ENCODE data around the gene INF2.
"Not testable (repeated sequence)": the region's sequence is repeated elsewhere in the genome, so short reads cannot be mapped to it uniquely, and the experiment has no call there.

The INF2 gene

DNA sequence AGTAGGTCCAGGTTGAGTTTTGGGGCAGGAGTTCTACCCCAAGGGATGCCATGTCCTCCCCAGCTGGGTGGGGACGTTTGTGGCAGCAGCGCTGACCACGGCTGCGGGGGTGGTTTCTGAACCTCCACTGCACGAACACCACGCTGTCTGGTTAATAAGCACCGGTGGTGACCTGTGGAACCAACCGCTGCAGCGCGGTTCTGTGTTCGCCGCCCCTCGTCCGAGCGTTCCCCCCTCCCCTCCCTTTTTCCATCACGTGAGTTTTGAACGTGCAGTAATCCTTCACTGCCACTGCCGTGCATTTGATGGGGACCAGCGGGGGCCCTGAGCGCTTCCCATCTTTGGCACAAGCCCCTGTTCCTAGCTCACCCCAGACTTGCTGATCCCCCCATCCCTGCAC lies 28.2 kb downstream of the INF2 start:
- H3K4me3 ChIP-seq (ENCODE audit: low read depth, low read length), result no peak overlapping the region

DNA sequence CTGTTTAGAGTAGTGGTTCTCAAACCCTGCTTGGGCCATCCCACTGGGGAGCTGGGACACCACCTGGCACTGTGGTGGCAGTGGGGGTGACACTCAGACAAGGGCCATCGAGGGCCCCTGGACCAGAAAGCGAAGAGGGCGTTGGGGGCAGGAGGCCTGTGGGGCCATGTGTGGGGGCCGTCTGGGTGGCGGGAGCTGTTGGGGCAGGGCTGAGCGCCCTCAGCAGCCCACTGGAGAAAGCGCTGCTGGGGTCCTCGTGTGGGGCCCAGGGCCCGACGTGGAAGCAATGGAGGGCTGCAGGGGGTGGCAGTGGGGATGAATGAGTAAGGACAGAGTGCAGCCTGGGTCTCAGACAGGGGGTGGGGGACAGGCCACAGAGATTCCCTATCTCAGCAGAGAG lies 28.7 kb downstream of the INF2 start:
- H3K4me3 ChIP-seq (ENCODE audit: low read depth, low read length), result no peak overlapping the region

DNA sequence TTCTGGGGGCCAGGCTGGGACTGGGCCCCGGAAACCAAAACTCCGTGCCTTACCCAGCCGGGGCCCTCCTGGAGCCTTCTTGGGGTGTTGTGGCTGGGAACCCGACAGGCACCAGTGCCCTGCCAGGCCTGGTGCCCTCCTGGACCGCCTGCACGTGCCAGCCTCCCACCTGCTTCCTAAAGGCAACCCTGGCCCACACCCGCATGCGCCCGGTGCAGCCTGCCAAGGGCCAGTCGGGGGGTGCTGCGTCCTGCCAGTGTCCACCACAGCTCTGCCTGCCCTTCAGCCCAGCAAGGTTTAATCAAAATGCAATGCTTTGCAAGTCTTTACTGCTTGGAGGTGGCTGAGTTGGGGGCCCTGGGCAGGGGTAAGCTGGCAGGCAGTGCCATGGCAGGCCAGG lies 29.5 kb downstream of the INF2 start:
- no peak overlapping the region for H3K4me3 ChIP-seq (ENCODE audit: low read depth, low read length)

DNA sequence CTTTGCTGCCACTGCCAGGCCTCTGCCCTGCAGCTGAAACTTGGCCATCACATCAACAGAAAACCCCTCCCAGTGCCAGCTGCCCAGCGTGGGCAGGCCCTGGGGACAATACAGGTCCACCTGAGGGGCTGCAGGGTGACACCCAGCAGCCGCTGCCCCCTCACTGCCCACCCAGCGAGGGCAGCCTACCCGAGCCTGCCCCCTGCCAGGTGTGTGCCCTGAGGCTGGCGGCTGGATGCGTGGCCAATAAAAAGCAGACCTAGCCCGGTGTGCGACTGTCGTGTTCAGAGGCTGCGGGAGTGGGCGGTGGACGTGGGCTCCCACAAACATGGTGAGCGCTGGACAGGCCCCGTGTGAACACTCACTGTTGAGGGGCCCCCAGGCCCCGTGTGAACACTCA lies 29.9 kb downstream of the INF2 start:
- no peak overlapping the region for H3K4me3 ChIP-seq (ENCODE audit: low read depth, low read length)

DNA sequence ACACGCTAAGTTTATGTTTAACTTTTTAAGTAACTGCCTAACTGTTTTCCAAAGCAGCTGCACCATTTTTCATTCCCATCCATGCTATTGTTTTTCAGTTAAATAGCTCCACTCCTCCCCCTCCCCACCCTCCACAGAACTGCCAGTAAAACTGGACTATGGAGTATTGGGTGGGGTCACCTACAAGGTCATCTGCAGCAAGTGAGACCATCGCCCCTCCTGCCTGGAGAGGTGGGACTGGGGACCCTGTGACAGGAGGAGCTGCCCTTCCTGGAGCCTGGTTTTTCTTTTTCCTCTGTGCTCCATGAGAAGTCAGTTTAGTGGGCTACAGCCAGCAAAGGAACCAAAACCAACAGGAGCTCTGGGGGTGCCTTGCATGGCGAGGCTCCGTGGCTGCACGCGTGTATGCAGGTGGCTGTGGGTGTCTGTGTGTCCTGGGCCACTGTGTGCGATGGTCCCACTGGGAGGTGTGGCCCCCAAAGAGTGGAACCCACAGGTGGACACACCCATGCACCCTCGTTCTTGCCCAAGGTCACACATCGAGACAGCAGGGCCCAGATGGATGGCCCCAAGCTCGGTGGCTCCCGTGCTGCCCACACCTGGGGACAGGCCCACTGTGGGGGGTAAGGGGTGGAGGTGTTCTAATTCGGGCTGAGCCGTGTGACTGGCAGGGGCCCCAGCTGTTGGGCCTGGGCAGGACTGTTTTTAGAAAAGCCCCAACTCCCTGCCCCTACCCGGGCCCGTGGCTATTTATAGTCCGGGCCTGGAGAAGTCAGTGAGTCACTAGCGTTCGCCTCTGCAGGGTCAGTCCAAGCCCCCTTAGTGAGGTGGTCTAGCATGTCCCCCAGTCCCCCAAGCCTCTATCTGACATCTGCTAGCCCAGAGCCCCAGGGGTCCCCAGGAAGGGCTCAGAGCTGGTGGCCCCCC lies 32.4 kb downstream of the INF2 start:
- H3K4me3 ChIP-seq (ENCODE audit: low read depth, low read length), result no peak overlapping the region

DNA sequence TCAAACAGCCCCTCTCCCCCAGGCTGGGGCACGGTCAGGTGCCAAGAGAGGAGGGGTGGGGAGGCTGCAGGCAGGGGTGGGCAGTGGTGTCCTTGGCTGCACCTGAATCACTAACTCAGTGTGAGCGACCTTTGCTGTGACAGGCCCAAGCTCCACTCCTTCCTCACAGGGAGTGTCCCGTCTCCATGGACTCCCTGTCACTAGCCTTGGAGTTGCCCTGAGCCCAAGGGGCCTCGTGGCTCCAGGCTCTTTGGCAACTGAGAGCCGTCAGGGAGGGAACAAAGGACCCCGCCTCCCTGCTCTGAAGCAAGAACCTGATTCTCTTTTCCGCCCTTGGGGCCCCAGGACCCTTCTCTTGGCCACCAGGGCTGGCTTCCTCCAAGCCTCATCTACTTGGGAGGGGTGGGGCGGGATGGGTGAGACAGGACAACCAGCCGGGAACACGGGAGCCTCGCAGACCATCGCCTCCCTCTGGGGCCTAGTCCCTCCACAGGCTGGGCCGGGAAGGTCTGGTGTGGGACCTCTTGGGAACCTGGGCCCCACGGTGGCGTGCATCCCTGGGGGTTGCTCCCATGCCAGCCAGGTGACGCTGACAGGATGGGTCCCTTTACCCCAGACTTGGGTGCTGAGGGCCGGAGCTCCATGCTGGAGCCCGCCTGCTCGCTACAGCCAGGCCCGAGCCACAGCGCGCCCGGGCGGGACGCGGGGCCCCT lies 33.7 kb downstream of the INF2 start:
- no peak overlapping the region for H3K4me3 ChIP-seq (ENCODE audit: low read depth, low read length)

DNA sequence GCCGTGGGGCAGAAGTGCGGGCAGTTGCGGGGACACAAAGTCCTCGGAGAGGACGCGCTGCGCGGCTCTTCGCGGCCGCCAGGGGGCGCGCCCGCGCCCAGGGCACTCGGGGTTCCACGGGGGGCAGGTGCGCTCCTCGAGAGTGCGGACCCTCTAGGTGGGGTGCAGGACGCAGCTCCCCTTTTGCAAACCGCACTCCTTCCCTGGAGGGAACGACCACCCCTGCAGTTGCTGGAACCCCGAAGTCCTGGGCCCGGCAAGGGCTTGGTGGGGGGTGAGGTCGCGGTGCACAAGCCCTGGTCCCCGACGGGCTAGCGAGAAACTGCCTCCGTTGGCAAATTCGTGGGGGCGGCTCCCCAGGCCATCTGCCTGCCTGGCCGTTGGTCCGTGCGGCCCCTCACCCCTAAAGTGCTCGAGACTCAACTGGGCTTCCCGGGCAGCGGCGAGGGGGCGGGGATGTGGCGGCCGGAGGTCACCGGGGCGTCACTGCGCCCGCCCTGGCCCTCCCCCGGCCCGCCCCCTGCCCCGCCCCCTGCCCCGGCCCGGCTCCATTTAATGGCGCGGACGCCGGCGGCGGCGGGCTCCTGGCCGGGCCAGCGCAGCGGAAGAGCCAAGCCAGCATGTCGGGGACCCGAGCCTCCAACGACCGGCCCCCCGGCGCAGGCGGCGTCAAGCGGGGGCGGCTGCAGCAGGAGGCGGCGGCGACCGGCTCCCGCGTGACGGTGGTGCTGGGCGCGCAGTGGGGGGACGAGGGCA lies 34.4 kb downstream of the INF2 start, which contains the start of gene ADSS1:
Gene ADSS1 (plus strand): TSS at position 579 of the 756 bp plus-strand sequence. CDS start 42 bp downstream, at position 621.
- H3K4me3 ChIP-seq (ENCODE audit: low read depth, low read length), result peak within 1 kb of the TSS; percentile 58

DNA sequence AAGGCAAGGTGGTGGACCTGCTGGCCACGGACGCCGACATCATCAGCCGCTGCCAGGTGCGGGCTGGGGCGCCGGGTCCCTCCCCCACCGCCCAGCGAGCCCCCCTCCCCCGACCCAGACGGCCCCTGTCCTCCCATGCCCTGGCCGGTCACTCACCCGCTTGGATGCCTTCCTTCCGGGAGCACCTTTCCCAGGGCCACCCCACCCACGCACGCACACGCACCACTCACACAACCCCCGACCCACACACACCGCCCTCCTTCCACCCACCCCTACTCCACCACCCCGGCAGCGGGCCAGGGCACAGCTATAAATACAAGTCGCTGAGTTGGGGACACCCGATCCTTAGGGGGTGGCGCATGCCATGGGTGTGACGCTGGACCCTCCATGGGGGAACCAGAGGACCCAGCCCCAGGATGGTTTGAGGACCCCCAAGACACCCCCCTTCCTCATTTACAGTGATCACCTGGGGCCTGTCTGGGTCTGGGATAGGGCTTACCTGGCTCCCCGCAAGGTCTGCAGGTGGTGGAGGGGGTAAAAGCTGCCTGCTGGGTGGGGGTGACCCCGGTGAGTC lies 35.1 kb downstream of the INF2 start:
- H3K4me3 ChIP-seq (ENCODE audit: low read depth, low read length), result peak overlapping the region; percentile 35

DNA sequence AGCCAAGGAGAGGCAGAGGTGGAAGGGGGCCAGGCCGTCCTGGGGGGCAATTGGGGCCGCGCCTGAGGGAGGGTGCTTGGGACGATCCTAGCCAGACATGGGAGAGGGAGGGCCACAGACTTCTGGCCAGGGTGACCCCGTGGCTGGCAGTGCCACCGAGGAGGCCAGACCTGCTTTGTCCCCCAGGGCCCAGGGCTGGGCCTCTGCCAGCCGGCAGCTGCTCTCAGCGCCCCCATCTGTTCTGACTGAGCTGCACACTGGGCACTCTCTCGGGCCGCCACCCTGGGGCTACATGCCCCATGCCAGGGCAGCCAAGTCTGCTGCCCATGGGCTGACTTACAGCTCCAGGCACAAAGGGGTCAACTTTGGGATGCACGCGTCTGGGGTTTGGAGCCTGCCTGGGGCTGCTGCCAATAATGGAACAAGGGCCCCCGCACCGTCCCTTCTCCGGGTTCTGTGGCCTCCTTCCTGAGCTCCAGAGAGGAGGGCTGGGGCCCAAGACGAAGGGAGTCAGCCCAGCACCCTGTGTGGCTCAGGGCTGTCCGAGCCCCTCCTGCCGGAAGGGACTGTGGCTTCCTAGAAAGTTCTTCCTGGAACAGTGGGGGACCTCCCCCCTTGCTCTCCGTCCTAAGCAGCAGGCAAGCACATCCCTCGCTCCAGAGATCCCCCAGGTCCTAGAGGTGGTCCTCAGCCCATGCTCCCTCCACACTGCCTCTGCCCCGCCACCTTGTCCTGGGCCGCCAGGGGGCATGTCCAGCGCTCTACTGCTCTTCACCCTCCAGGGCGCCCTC lies 35.8 kb downstream of the INF2 start:
- H3K4me3 ChIP-seq (ENCODE audit: low read depth, low read length), result peak overlapping the region; percentile 35

DNA sequence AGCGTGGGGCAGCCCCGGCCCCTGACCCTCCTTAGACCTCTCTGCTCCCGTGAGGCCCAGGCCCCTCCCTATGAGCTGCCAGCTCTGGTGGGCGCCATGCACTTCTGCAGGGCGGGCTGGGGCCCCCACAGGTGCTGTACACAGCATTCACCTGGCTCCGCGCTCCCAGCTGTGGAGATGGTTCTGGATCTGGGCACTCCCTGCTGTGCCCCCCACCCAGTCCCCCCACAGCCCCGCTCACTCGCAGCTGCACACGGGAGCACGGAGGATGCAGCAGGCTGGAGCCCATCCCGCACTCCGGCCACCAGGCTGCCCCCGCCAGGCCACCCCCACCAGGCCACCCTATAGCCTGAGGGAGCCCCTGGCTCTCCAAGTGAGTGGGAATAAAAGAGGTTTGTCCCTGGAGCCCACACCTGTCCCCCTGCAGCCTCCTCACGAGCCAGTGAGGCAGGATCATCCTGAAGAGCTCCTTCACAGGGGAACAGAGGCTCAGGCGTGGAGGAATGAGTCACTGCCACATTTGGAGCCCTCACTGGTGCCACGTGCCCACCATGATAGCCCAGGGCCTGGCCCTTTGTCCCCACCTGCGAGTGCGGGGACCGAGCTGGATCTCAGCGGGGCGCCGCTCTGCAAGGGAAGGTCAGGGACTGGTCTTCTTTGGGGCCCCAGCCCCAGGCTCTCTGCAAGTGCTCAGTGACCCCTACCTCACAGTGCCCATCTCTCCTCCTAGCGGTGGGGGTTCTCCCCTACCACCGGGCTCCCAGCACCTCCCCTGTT lies 36.5 kb downstream of the INF2 start:
- H3K4me3 ChIP-seq (ENCODE audit: low read depth, low read length), result no peak overlapping the region

DNA sequence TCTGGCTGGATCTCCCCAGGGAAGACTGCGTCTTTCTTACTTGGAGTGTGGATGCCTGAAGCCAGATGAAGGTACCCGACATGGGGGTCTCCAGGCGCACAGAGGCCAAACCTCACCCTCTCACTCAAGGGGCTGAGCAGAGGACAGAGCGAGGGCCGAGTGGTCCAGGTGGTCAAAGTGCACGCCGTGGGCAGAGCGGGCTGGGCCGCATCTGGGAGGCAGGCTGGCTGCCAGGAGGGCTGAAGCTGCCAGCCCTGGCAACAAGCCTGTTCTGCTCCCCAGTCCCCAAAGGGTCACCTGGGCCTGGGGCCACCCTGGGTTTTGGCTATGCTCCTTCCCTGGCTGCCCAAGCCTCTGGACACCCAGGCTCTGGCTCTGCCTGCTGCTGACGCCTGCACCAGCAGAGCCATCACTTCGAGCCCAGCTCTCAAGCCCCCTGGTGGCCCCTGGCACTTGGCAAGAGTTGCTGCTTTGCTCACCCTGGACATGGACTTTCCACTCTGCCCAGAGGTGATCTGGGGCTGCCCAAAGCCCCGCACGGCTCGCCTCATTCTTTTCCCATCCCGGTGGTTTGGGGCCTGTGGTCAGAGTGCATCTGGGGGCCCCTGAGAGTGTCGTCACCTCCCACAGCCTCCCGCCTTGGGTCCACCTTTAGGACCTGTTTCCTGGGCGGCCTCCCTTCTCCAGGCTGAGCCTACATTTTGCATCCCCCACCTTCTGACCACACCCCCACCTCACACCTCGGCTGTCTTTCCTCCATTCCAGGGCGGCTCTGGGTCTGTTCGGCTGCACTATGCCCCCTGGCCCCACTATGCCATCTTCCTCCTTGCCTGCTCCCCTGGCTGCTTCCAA lies 37.4 kb downstream of the INF2 start:
- H3K4me3 ChIP-seq (ENCODE audit: low read depth, low read length), result no peak overlapping the region

DNA sequence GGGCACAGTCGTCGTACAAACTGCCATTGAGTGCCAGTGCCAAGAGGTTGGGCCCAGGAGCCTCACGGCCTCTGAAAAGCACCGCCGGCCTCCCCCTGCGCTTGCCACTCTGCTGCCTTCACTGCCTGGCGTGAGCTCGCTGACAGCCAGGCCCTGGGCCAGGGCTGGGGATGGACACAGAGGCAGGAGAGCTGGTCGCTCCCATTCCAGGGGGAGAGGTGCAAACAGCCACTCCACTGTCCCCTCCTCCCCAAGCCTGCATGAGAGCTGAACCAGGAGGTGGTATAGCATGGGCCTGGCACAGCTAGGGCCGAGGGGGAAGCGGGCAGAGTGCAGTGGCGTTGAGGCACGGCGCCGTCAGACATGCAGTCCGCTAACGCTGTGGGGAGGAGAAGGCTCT lies 39.2 kb downstream of the INF2 start:
- H3K4me3 ChIP-seq (ENCODE audit: low read depth, low read length), result no peak overlapping the region

DNA sequence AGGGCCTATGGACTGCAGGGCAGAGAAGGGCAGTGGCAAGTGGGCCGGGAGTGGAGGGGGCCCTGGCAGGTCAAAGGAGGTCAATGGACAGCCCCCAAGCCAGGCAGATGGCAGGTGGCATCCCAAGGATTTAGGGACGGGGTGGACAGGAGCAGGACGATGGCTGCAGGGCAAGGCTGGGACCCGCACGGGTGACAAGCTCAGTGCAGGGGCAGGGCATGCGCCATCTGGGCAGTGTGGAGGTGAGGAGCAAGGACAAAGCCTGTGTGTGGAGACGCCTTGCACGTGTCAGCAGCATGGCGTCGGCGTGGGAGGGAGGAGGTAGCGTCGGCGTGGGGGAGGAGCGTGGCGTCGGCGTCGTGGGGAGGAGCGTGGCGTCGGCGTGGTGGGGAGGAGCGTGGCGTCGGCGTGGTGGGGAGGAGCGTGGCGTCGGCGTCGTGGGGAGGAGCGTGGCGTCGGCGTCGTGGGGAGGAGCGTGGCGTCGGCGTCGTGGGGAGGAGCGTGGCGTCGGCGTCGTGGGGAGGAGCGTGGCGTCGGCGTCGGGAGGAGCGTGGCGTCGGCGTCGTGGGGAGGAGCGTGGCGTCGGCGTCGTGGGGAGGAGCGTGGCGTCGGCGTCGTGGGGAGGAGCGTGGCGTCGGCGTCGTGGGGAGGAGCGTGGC lies 39.9 kb downstream of the INF2 start:
- H3K4me3 ChIP-seq (ENCODE audit: low read depth, low read length), result not testable (repeated sequence)

DNA sequence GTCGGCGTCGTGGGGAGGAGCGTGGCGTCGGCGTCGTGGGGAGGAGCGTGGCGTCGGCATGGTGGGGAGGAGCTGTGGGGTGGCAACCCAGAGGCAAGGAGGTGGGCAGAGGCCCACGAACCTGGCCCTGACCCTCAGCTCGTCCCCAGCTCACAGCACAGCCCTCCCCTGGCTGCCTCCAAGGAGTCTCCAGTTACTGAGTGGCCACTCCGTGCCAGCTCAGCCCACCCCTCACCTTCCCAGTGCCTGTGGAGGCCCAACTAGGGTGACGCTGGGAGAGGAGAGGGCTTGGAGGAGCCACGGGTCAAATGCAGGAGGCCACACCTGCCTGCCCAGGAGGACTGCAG lies 40.4 kb downstream of the INF2 start:
- H3K4me3 ChIP-seq (ENCODE audit: low read depth, low read length), result no peak overlapping the region

DNA sequence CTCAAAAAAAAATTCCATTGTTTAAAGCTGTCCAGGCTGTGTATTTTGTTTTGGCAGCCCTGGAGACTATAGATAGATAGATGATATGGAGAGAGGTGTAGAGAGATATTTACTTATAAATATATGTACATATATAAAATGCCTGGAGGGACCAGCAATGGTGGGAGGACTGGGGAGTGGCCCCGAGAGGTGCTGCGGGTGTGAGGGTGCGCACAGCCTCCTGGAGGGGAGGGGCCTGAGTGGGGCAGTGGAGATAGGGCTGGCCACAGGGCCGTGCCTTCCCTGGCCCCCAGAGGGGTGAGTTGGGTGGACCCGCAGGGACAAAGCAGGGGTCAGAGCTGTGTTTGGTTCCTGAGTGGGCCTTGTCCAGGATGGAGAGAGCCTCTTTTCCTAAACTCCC lies 41.1 kb downstream of the INF2 start:
- no peak overlapping the region for H3K4me3 ChIP-seq (ENCODE audit: low read depth, low read length)

DNA sequence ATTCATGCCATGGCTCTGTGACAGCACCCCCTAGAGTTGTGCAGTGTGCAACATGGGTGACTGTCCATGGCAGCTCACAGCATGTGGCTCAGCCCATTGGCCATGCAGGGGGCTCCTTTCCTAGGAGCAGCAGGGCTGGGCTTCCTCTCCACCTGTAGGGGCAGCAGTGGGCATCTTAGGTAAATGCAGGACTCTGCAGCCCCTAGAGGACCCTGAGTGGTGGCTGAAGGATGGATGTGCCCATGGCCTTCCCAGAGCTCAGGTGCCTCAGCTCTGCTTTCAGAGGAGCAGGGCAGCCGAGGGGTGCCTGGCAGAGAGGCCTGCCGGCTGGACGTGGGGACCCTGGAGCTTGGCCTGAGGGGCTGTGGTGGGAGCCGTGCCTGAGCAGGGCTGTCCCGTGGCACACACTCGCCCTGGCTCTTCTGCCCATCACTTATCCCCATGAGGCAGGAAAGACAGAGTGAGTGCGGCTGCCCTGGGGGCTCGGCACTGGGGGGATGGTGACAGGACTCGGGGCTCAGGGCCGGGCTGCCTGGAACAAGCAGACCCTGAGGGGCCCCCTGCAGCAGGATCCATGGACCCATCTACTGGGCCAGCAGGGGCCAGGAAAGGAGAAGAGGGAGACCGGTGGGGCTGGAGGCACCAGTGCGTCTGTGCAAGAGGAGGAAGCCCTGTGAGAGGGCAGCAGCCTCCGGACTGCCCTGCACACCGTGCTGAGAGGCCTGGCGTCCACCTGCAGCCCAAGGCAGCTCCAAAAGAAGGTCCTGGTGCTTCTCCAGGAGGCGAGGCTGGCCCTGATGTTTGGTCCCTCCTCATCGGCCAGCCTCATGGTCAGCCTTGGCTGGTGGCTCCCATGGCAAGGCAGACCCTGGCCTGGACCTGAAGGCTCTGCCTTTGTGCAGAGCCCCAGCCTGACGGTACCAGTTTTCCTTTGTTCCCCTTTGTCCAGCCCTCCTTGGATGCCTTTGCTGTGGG lies 42.2 kb downstream of the INF2 start:
- H3K4me3 ChIP-seq (ENCODE audit: low read depth, low read length), result no peak overlapping the region

DNA sequence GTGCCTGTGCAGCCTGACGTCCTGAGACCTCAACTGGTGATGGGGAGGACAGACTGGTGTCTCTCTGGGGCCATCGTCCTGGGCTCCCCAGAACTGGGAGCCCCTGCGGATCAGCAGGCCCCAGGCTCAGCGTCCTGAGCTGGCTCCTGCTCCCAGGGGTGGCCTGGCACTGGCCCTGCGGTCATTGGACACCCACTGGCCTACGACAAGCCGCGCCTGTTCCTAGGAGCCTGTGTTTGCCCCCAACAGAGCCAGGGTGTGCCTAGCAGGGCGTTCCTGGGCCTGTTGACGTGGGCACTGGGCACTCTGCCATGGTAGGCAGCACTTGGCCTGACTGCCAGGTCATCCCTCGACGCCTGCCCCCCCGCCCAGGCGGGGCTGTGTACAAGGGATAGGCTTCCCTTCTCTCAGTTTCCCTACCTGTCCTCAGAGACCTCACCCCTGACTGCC lies 43.0 kb downstream of the INF2 start:
- no peak overlapping the region for H3K4me3 ChIP-seq (ENCODE audit: low read depth, low read length)
